GM12878 (cell line): Measurements from ENCODE around the gene TMPRSS15. TPM values are rescaled to one million over a fixed set of nuclear protein-coding genes. Genes with fewer than 3 reads are reported as not detected.

Source experiments
- ATAC-seq: fragments of 200-7000 bp; cut with Tn5 transposase; 3 replicates; pipeline ENCODE4 v1.9.1; 2020; ENCODE audit warnings: mild to moderate bottlenecking, moderate library complexity
- BruUV-seq: library from RNA; stranded (reverse); fragments of 400-500 nt; replicated peaks from 2 replicates; lab custom pipeline; 2021; lab: Mats Ljungman, UMichigan
- CTCF ChIA-PET: fragments of 300-600 bp; sonication (Branson Sonifier 250); formaldehyde crosslinking; extraction: SDS; loops from one replicate; lab custom pipeline; 2021; ENCODE audit warnings: inconsistent platforms; lab: Yijun Ruan, JAX
- POLR2A ChIA-PET: fragments of 350-600 bp; formaldehyde crosslinking; extraction: SDS; loops from one replicate; lab custom pipeline; 2021; ENCODE audit warnings: inconsistent platforms; lab: Charles Lee
- RAD21 ChIA-PET: fragments of 300-600 bp; sonication (Branson Sonifier 250); formaldehyde crosslinking; loops from one replicate; lab custom pipeline; 2023; ENCODE audit warnings: antibody characterized with exemption; ENCODE audit not compliant: unreplicated experiment; lab: Charles Lee
- SMC1A ChIA-PET: fragments of 300-600 bp; sonication (Branson Sonifier 250); formaldehyde crosslinking; loops from one replicate; lab custom pipeline; 2023; ENCODE audit not compliant: unreplicated experiment, uncharacterized antibody; lab: Charles Lee
- DNase-seq: peaks from one replicate; pipeline ENCODE4 v3.0.0-alpha.2; 2011; ENCODE audit warnings: low read depth, low spot score
- FAIRE-seq: peaks from 3 replicates; lab custom pipeline; 2011; peaks lifted over from hg19 to GRCh38; lab: Jason Lieb, UNC
- H2AFZ ChIP-seq: 2 replicates; pipeline ENCODE4 v1.6.0; 2011; ENCODE audit warnings: low read depth, low read length, control low read depth; ENCODE audit not compliant: control insufficient read depth
- H3K27ac ChIP-seq: 2 replicates; pipeline ENCODE4 v1.5.1; 2011; ENCODE audit warnings: control low read depth; ENCODE audit not compliant: control insufficient read depth, insufficient read depth
- H3K27me3 ChIP-seq, 2 experiments: replicated peaks in 1 of 2; 2 replicates each; pipeline versions ENCODE4 v1.6.0 to v1.6.1; 2011; ENCODE audit warnings: low read length in 1 of 2; ENCODE audit not compliant: control insufficient read depth in 2 of 2, insufficient read depth in 2 of 2
- H3K36me3 ChIP-seq, 2 experiments: 2 replicates each; pipeline ENCODE4 v1.5.1; 2011; ENCODE audit warnings: low read length in 1 of 2; ENCODE audit not compliant: control insufficient read depth in 2 of 2, insufficient read depth in 2 of 2
- H3K4me1 ChIP-seq: 2 replicates; pipeline ENCODE4 v1.6.1; 2011; ENCODE audit warnings: mild to moderate bottlenecking, low read length, moderate library complexity, mixed read lengths; ENCODE audit not compliant: control insufficient read depth, insufficient read depth
- H3K4me2 ChIP-seq: 2 replicates; pipeline ENCODE4 v1.6.0; 2011; ENCODE audit warnings: control low read depth; ENCODE audit not compliant: control insufficient read depth, insufficient read depth
- H3K4me3 ChIP-seq: fragments of 200-600 bp; sonication (generic); 2 replicates; pipeline ENCODE4 v1.5.1; 2016
- H3K79me2 ChIP-seq: 2 replicates; pipeline ENCODE4 v1.6.0; 2011; ENCODE audit warnings: low read length; ENCODE audit not compliant: control insufficient read depth, insufficient read depth
- H3K9ac ChIP-seq: 2 replicates; pipeline ENCODE4 v1.8.0; 2011; ENCODE audit warnings: low read length, control low read depth, mixed read lengths; ENCODE audit not compliant: control insufficient read depth, insufficient read depth
- H3K9me3 ChIP-seq: replicated peaks from 3 replicates; pipeline ENCODE4 v1.5.1; 2011; ENCODE audit warnings: mild to moderate bottlenecking, low read length; ENCODE audit not compliant: control insufficient read depth, insufficient read depth
- H4K20me1 ChIP-seq: 2 replicates; pipeline ENCODE4 v1.6.0; 2011; ENCODE audit not compliant: control insufficient read depth, insufficient read depth
- BCL11A ChIP-seq: IDR thresholded peaks from 2 replicates; pipeline ENCODE4 v1.6.1; 2011; ENCODE audit warnings: low read depth, low read length
- EED ChIP-seq: sonication (generic); IDR thresholded peaks from 2 replicates; pipeline ENCODE4 v1.6.1; 2016; ENCODE audit warnings: antibody characterized with exemption, low read depth
- HDAC2 ChIP-seq: fragments of 200-600 bp; sonication (generic); IDR thresholded peaks from 2 replicates; pipeline ENCODE4 v1.6.1; 2017
- HDGF ChIP-seq: fragments of 450-650 bp; IDR thresholded peaks from 2 replicates; pipeline ENCODE4 v1.6.1; 2016; ENCODE audit warnings: antibody characterized with exemption
- LARP7 ChIP-seq: fragments of 450-650 bp; IDR thresholded peaks from 2 replicates; pipeline ENCODE4 v1.6.1; 2017; ENCODE audit warnings: mild to moderate bottlenecking
- SMAD1 ChIP-seq: fragments of 450-650 bp; IDR thresholded peaks from 2 replicates; pipeline ENCODE4 v1.6.1; 2018; ENCODE audit warnings: mild to moderate bottlenecking, low read depth; ENCODE audit not compliant: partially characterized antibody
- TCF12 ChIP-seq: IDR thresholded peaks from 2 replicates; pipeline ENCODE4 v1.6.1; 2011; ENCODE audit warnings: low read depth, mild to moderate bottlenecking, low read length
- YY1 ChIP-seq: IDR thresholded peaks from 2 replicates; pipeline ENCODE4 v1.6.1; 2011; ENCODE audit warnings: low read depth, mild to moderate bottlenecking, low read length
- ZSCAN29 ChIP-seq: fragments of 450-650 bp; IDR thresholded peaks from 2 replicates; pipeline ENCODE4 v1.6.1; 2017; ENCODE audit warnings: mild to moderate bottlenecking, moderate library complexity
- ZZZ3 ChIP-seq: IDR thresholded peaks from 2 replicates; pipeline ENCODE4 v1.6.1; 2011; ENCODE audit warnings: low read depth; ENCODE audit not compliant: control insufficient read depth, insufficient read length
- whole genome bisulfite sequencing: methylation state at CpG from one replicate; pipeline ENCODE4 v1.1.6; 2016; ENCODE audit warnings: low lambda C conversion rate; ENCODE audit not compliant: insufficient replicate concordance, insufficient coverage; ENCODE audit errors: missing lambda C conversion rate; 5-methylcytosine and 5-hydroxymethylcytosine counted together
- in situ Hi-C: fragments of 300-500 bp; cut with MboI; formaldehyde crosslinking; loops from 9 replicates; pipeline ENCODE4 v1.14.3; 2018; ENCODE audit warnings: mixed read lengths
- intact Hi-C: fragments of 100-400 bp; cut with micrococcal nuclease; formaldehyde crosslinking; loops from one replicate; pipeline ENCODE4 v1.14.2; 2022; ENCODE audit not compliant: unreplicated experiment
- polyA plus RNA-seq, 11 experiments: library from polyadenylated mRNA; depleted of rRNA in 4 of 11; unstranded in 6 of 11; stranded (reverse) in 5 of 11; fragments of >200 nt; fragmentation: Nextera tagmentation in 4 of 11; fragmentation: Illumina TruSeq in 1 of 11; extraction: Ambion mirVana in 4 of 11; extraction: Trizol in 1 of 11; gene quantifications; 1 replicate in 1 of 11; 2 replicates in 10 of 11; pipeline versions ENCODE4 v1.2.1 to v1.2.3, GENCODE V29; 2011 to 2016; ENCODE audit warnings: inconsistent platforms in 2 of 11, missing spikeins in 2 of 11, low read depth in 1 of 11
- total RNA-seq, 4 experiments: library from RNA; depleted of rRNA in 3 of 4; stranded (reverse); fragments of >200 nt in 3 of 4; fragmentation: Illumina TruSeq in 1 of 4; extraction: Trizol in 1 of 4; gene quantifications; 2 replicates each; pipeline versions ENCODE4 v1.2.1 to v1.2.3, GENCODE V29; 2013 to 2021
- TF ChIP-seq, protein P1 (sequence below), 3 experiments: IDR thresholded peaks in 2 of 3; conservative IDR thresholded peaks in 1 of 3; 2 replicates each; pipeline ENCODE4 v1.5.1; 2011; ENCODE audit warnings: low read depth in 3 of 3, low read length in 3 of 3, mild to moderate bottlenecking in 3 of 3, control low read depth in 2 of 3, moderate library complexity in 2 of 3, inconsistent platforms in 1 of 3, mixed read lengths in 1 of 3; ENCODE audit not compliant: control insufficient read depth in 2 of 3, insufficient read depth in 1 of 3; ENCODE audit errors: extremely low read depth in 1 of 3
- TF ChIP-seq, protein P2 (sequence below): IDR thresholded peaks from 2 replicates; pipeline ENCODE4 v1.6.1; 2011; ENCODE audit warnings: low read depth, mild to moderate bottlenecking, low read length, moderate library complexity, borderline replicate concordance; ENCODE audit errors: extremely low read depth

Gene TMPRSS15
- total and polyA plus RNA-seq, 10 of the 15 experiments (the other 5 are each of a cell fraction or from before 2014, with no cell fraction given): 0.02 to 0.11 TPM; not detected in 8

DNA sequence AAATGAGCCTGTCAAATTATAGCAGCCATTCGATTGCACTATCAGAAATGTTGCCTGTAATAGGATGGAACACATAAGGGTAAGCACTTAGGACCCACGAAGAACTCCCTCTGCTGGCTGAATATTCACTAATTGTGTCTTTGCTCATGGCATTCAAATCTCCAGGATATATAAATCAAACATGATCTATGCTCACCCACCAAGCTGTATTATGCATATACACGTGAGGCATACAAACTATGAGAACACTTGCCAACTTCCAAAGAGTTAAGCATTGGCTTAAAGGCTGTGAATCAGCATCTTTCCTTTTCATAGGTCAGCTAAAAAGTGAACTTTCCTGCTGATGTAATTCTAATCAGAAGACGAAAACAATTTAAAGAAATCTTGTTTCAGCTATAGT lies 34.5 kb downstream of the TMPRSS15 start:
- H3K27ac ChIP-seq: no peak overlapping the region
- in situ Hi-C loops (no loop called here), intact Hi-C loops (no loop called here)
- 1% methylated on average over 4 of the region's 4 CpGs for WGBS
- no peak overlapping the region for H3K9ac ChIP-seq
- no TSS peak for BruUV-seq
- no peak overlapping the region for H3K4me2 ChIP-seq
- TF ChIP-seq TCF12 (no peak), HDAC2 (no peak), ZSCAN29 (no peak), YY1 (no peak), ZZZ3 (no peak), HDGF (no peak), BCL11A (no peak), LARP7 (no peak), SMAD1 (no peak), EED (no peak)
- TF ChIP-seq, protein P1, sequence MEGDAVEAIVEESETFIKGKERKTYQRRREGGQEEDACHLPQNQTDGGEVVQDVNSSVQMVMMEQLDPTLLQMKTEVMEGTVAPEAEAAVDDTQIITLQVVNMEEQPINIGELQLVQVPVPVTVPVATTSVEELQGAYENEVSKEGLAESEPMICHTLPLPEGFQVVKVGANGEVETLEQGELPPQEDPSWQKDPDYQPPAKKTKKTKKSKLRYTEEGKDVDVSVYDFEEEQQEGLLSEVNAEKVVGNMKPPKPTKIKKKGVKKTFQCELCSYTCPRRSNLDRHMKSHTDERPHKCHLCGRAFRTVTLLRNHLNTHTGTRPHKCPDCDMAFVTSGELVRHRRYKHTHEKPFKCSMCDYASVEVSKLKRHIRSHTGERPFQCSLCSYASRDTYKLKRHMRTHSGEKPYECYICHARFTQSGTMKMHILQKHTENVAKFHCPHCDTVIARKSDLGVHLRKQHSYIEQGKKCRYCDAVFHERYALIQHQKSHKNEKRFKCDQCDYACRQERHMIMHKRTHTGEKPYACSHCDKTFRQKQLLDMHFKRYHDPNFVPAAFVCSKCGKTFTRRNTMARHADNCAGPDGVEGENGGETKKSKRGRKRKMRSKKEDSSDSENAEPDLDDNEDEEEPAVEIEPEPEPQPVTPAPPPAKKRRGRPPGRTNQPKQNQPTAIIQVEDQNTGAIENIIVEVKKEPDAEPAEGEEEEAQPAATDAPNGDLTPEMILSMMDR (IDR thresholded peaks at IDR 0.05 in 2 of 3, conservative IDR thresholded peaks at IDR 0.05 in 1 of 3; ENCODE audit: control insufficient read depth in 2 of 3, extremely low read depth in 1 of 3, insufficient read depth in 1 of 3, low read depth in 3 of 3, low read length in 3 of 3): no peak
- TF ChIP-seq, protein P2, sequence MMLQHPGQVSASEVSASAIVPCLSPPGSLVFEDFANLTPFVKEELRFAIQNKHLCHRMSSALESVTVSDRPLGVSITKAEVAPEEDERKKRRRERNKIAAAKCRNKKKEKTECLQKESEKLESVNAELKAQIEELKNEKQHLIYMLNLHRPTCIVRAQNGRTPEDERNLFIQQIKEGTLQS: no peak
- H4K20me1 ChIP-seq: no peaks in the 10 kb centered on the region
- H3K79me2 ChIP-seq: no peaks in the 10 kb centered on the region
- SMC1A ChIA-PET: interaction anchor here (1.0 kb wide), 1 partner anchor 71 kb away, joined by 5 read pairs; no protein-coding TSS in a partner anchor
- H3K36me3 ChIP-seq: no peaks in the 10 kb centered on the region
- no peak for FAIRE-seq
- H3K4me1 ChIP-seq: no peaks in the 10 kb centered on the region
- POLR2A ChIA-PET: no interaction called here
- no peak overlapping the region for H2AFZ ChIP-seq
- RAD21 ChIA-PET: no interaction called here
- H3K4me3 ChIP-seq: no peak overlapping the region
- DNase-seq: no peak
- H3K9me3 ChIP-seq: no peaks in the 10 kb centered on the region
- ATAC-seq: no peak
- no peaks in the 10 kb centered on the region for H3K27me3 ChIP-seq
- CTCF ChIA-PET: interaction anchor here (0.7 to 0.8 kb wide), 2 partner anchors 15 to 73 kb away, joined by 3 read pairs; no protein-coding TSS in a partner anchor
